KBM-7 (cell line): ENCODE data around the gene MAGEA10.

ENCODE experiments used
- DNase-seq: peaks from one replicate; pipeline ENCODE4 v3.0.0-alpha.2; 2015
- in situ Hi-C: fragments of 300-500 bp; cut with MboI; formaldehyde crosslinking; loops from 2 replicates; pipeline ENCODE4 v1.14.3; 2020; ENCODE audit warnings: low sequenced_read_pairs, low pct_unique_long_range_greater_than_20kb, mixed read lengths

The MAGEA10 gene

GRCh38 chrX:152103866-152104265 is 34.5 kb downstream of the MAGEA10 start:
- no peak for DNase-seq
- in situ Hi-C loops: no loop called here

GRCh38 chrX:152086141-152086540 is 52.2 kb downstream of the MAGEA10 start:
- DNase-seq: no peak
- in situ Hi-C loops: no loop called here
